Measurements from ENCODE around the gene DPF3.

DPF3 gene

DNA sequence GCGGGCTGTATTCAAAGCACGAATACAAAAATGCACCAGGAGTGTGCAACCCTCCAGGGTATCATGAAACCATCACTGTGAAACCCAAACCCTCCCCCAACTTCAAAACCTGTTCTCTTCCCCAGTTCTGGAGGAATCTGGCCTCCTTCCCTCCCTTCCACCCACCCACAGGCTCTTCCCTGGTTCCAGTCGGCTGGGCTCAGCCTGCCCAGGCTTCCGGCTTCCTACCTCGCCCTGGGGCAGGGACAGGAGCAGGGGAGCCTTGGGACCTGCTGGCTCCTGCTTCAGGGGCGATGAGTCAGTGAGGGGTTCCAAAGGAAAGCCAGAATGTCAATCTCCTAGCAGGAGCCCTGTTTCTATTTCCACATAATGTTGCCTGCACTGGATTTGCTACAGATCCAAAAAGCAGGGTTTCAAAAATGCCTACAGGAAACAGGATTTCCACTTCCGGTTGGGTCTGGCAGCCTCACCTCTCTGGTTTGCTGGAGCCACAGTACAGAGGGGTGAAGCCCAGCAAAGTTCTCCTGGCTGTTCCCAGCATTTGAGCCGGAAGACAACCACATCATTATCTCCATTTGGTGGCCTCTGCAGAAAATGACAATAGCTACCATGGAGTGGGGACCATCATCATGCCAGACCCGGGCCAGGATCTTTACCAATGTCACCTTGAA is 278.3 kb downstream of the DPF3 start:
- no peak for DNase-seq (ENCODE audit: low read depth)

DNA sequence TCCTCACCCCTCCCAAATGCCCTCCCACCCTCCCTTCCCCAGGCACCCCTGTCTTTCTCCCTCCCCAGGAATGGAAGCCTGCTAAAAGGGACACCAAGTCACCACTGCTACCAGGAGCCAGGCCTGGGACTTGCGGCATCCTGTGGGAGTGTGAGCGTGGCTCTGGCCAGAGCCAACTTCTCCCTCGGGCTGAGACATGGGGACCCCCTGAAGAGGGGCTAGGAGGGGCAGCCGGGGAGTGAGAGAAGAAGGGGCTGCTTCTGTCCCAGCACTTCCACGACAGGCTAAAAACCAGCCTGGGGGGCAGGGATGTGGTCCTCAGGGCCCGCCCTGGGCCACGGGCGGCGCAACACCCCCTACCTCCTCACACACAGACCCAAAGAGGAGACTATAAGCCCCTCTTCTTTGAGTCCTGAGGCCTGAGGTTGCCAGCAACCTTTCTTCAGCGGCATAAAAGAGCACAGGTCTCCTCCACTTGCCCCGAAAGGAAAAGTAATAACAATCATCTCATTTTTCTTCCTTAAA is 278.9 kb downstream of the DPF3 start:
- no peak for DNase-seq (ENCODE audit: low read depth)

GRCh38 chr14:72614365-72614764 is 279.5 kb downstream of the DPF3 start:
- no peak for DNase-seq (ENCODE audit: low read depth)

DNA sequence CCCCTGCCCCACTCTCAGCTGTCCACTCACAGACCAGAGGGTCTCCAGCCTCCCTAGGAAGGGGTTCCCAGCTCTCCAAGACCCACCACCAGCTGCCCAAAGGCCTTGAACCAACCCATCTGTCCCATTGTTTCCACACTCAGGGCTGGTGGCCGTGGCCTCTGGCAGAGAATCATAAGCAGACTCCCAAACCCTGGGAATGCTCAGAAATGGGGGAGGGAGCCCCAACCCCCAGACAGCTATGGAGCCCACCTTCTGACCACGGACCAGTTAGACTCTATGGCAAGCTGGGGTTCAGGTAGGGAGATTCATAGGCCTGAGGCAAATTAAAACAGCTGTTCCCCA is 280.0 kb downstream of the DPF3 start:
- DNase-seq (ENCODE audit: low read depth), result no peak

DNA sequence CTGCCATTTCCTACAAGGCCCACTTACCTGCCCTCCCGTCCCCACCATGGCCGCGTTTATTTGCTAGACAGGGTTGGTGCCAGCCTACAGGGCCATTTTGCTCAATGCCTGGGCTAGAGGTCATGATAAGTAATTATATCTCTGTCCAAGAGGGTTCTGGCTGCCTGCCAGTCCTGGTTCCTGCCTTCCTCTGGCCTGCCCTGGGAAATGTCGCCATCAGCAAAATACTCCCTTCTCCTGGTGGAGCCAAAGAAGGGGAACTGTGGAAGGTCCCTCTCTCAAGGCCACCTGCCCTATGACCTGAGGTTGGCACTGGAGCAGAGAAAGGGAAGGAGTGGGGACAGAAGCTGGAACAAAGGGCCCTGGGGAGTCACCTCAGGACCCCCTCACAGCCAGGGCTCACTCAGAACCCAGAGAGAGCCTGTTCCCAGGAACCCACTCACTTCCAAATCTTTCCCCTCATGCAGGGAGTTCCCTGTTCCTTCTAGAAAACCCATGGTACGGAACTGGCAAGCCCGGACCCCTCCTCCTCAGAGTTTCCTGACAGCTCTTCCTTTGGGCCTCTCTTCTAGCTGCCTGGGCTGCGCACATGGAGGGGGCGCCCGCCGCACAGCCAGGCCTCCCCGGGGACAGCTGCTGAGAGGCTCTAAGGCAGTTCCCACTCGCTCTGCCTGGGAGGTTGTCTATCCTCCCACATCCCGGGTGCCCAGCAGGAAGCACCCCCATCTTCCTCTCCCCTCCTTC is 280.5 kb downstream of the DPF3 start:
- no peak for DNase-seq (ENCODE audit: low read depth)

- no peak for DNase-seq (ENCODE audit: low read depth)
Observed at GRCh38 chr14:72612041-72612440, 281.9 kb downstream of the DPF3 start.

DNA sequence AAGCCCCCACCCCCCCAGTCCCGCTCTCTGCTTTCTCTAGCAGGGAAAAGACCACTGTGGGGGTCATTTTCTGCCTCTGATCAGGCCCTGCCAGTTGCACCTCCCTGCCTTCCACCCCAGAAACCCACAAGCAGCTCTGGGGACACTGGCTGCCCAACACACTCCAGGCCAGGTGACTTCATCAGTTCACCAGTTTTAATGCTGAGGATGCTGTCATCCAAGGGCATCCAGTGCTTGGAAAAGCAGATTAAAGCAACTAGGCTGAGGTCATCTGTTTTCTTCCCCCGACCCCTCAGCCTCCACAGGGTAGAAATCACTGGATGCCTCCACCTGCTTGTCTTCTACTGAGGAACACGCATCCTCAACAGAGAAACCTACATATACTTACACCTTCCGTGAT is 282.4 kb downstream of the DPF3 start:
- DNase-seq (ENCODE audit: low read depth), result no peak

GRCh38 chr14:72610831-72611200 is 283.1 kb downstream of the DPF3 start:
- DNase-seq (ENCODE audit: low read depth), result no peak

- no peak for DNase-seq (ENCODE audit: low read depth)
Observed at GRCh38 chr14:72610096-72610830, 283.6 kb downstream of the DPF3 start.

GRCh38 chr14:72609205-72609916 is 284.5 kb downstream of the DPF3 start:
- no peak for DNase-seq (ENCODE audit: low read depth)

- peak; percentile 83 for DNase-seq (ENCODE audit: low read depth)
Observed at GRCh38 chr14:72608391-72609204, 285.3 kb downstream of the DPF3 start.

DNA sequence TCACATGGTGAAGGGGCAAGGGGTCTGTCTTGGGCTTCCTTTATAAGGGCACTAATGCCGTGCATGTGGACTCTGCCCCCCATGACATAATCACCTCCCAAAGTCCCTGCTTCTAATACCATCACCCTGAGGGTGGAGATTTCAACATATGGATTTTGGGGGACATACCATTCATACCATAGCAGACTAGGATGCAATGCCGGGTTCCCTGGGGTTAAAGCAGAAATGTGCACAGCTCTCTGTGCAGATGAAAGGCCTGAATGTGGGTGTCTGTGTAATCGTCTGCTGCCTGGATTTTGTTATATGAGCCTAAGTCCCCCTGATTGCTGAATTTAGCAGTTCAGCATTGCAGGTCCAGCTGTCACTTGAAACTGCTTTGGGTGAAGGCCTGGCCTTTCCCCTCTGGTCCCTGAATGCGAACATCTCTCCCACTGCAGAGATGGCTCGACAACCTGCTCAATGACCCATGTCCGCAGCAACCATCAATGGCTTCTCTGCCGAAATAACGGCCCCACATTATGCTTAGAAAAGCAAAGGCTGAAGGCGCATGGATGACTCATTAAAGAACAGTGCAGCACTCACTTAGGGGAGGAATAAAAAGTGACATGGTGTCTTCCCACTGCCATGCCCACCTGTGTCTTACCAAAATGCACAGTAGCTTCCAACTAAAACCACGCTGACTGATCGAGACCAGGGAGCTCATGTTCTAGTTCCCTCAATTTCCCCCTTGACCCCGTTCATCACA is 286.3 kb downstream of the DPF3 start:
- no peak for DNase-seq (ENCODE audit: low read depth)

- no peak for DNase-seq (ENCODE audit: low read depth)
Observed at GRCh38 chr14:72606879-72607278, 287.0 kb downstream of the DPF3 start.

DNA sequence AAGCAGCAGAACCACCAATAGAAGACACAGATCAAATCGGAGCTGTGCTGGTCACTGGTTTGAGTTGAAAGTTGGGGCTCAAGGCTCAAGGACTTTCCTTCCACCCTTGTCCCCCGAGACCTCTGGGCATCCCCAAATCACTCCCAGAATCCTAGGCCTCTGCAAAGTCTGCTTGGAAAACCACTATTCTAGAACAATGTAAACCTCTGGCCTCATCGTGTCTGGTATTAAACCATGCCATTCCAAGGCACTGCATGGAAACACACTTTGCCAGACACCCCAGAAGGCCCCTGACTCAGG is 288.0 kb downstream of the DPF3 start:
- DNase-seq (ENCODE audit: low read depth), result no peak

GRCh38 chr14:72605096-72605920 is 288.6 kb downstream of the DPF3 start:
- no peak for DNase-seq (ENCODE audit: low read depth)

DNA sequence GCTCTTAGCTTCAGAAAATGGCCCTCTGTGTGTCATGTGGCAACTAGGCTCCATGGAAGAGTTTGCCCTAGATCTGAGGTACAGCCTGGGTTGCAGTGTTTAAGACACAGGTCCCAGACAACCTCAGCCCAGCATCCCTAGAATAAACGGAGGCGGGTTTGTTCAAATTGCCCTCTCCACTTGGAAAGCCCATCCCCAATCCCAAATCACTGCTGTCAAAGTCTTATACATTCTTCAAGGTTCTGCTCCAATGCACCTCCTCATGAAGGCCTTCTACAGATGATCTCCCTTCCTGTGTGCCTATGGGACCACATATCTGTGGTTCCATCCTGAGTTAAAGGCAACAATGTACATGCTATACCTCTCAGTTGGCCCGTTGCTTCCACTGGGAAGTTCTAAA is 289.8 kb downstream of the DPF3 start:
- no peak for DNase-seq (ENCODE audit: low read depth)

- no peak for DNase-seq (ENCODE audit: low read depth)
Observed at GRCh38 chr14:72603639-72604038, 290.3 kb downstream of the DPF3 start.

DNA sequence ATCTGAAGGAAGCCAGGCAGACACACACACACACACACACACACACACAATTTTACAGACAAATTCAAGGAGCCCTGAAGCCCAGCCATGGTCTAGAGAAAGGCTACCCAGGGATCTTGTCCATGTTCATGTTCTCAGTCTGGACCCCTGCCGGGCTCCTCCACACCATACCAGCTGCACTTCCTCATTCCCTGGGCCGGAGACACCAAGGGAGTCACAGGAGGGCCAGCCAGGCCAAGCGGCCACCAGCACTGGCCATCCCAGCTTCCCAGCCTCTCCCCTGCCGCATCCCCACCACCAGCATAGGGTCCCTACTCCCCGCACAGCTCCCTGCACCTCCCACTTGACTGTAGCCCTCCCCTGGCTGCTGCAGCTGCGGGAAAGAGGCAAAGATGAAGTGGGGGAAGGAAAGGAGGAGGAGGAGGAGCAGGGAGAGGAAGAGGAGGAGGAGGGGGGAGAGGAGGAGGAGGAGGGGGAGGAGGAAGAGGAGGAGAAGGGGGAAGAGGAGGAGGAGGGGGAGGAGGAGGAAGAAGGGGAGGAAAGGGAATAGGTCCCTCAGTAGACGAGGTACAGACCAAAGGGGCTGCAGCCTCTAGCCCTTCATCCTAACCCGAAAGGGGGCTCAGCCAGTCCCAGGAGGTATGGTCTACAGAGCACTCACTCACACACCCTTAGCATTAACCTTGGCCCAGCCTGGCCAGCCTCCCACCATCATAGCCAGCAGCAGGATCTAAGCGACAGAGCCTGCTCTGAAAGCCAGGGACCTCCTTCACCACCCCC is 293.2 kb downstream of the DPF3 start:
- no peak for DNase-seq (ENCODE audit: low read depth)

Data from stromal cell of bone marrow (primary cell).